HG03025 (cell line): ENCODE measurements around the gene PTH1R.
A peak's percentile ranks its signal among the peaks of the same experiment; 100 is the strongest.

ENCODE experiments used
- ATAC-seq: cut with Tn5 transposase; IDR thresholded peaks from one replicate; pipeline ENCODE4 v1.9.1; 2021; ENCODE audit warnings: mild to moderate bottlenecking, moderate library complexity; ENCODE audit not compliant: unreplicated experiment, low FRiP score

PTH1R gene

GRCh38 chr3:46926039-46926438 lies 48.5 kb downstream of the PTH1R start:
- ATAC-seq = no peak

GRCh38 chr3:46926447-46926846 lies 48.9 kb downstream of the PTH1R start:
- no peak for ATAC-seq

- ATAC-seq = peak; percentile 61
Measured at GRCh38 chr3:46926871-46927717, 49.6 kb downstream of the PTH1R start.

- ATAC-seq = no peak
Measured at GRCh38 chr3:46927718-46928073, 50.2 kb downstream of the PTH1R start.

GRCh38 chr3:46928282-46928681 lies 50.8 kb downstream of the PTH1R start:
- ATAC-seq = no peak

- no peak for ATAC-seq
Measured at GRCh38 chr3:46929324-46929723, 51.8 kb downstream of the PTH1R start.

GRCh38 chr3:46930166-46930944 lies 52.8 kb downstream of the PTH1R start:
- no peak for ATAC-seq

GRCh38 chr3:46930945-46931403 lies 53.5 kb downstream of the PTH1R start:
- no peak for ATAC-seq

GRCh38 chr3:46931631-46932331 lies 54.3 kb downstream of the PTH1R start:
- ATAC-seq = no peak

- no peak for ATAC-seq
Measured at GRCh38 chr3:46932455-46933225, 55.1 kb downstream of the PTH1R start.

GRCh38 chr3:46933261-46933660 lies 55.7 kb downstream of the PTH1R start:
- no peak for ATAC-seq

- ATAC-seq = no peak
Measured at GRCh38 chr3:46934072-46934471, 56.6 kb downstream of the PTH1R start.

- no peak for ATAC-seq
Measured at GRCh38 chr3:46934498-46935167, 57.1 kb downstream of the PTH1R start.

GRCh38 chr3:46935168-46935858 lies 57.8 kb downstream of the PTH1R start:
- no peak for ATAC-seq

GRCh38 chr3:46935989-46936558 lies 58.6 kb downstream of the PTH1R start:
- no peak for ATAC-seq

GRCh38 chr3:46936733-46937250 lies 59.3 kb downstream of the PTH1R start:
- no peak for ATAC-seq

GRCh38 chr3:46938118-46938517 lies 60.6 kb downstream of the PTH1R start:
- no peak for ATAC-seq

- ATAC-seq = no peak
Measured at GRCh38 chr3:46939578-46940445, 62.3 kb downstream of the PTH1R start.
